Kidney epithelial cell (primary cell): ENCODE measurements around the gene MNT. TPM values are rescaled to one million over a fixed set of nuclear protein-coding genes. Genes with fewer than 3 reads are reported as not detected.

Experiments used
- DNase-seq: peaks from one replicate; pipeline ENCODE4 v3.0.0-alpha.2; 2010; ENCODE audit warnings: low read depth
- H3K27me3 ChIP-seq: 2 replicates; pipeline ENCODE4 v1.6.0; 2011; ENCODE audit warnings: low read length; ENCODE audit not compliant: control insufficient read depth, insufficient read depth
- H3K36me3 ChIP-seq: 2 replicates; pipeline ENCODE4 v1.5.1; 2011; ENCODE audit warnings: low read length; ENCODE audit not compliant: control insufficient read depth, insufficient read depth
- H3K4me3 ChIP-seq: 2 replicates; pipeline ENCODE4 v1.5.1; 2011; ENCODE audit warnings: low read depth, mild to moderate bottlenecking, control low read depth, low read length
- total RNA-seq: library from RNA; depleted of rRNA; stranded (reverse); fragments of >200 nt; gene quantifications from 2 replicates; pipeline ENCODE4 v1.2.3, GENCODE V29; 2015
- TF ChIP-seq, protein P1 (sequence below): IDR thresholded peaks from 2 replicates; pipeline ENCODE4 v1.5.1; 2011; ENCODE audit warnings: mild to moderate bottlenecking, moderate library complexity, low read length, control low read depth, inconsistent platforms; ENCODE audit not compliant: insufficient read depth, poor library complexity, severe bottlenecking

Gene MNT
- total RNA-seq, 1 donor from 2014 or later, result 8.7 TPM

DNA sequence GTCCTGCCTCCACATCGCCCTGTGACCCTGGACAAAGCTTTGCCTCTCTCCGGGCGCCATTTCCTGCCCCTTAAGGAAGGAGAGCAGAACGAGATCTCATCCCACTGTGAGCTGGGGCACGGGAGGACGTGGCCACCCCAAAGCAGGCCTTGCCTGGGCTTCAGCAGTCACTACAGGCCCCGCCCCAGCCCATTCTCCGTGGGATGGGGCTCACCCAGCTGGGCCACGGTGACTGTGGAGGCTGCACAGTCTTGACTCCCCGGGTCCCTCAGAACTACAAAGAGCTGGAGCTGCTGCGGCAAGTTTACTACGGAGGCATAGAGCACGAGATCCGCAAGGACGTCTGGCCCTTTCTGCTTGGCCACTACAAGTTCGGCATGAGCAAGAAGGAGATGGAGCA is 28.2 kb downstream of the MNT start:
- Histone ChIP-seq H3K4me3 (no peak overlapping the region), H3K27me3 (no peaks in the 10 kb centered on the region), H3K36me3 (no peaks in the 10 kb centered on the region)
- TF ChIP-seq, protein P1, sequence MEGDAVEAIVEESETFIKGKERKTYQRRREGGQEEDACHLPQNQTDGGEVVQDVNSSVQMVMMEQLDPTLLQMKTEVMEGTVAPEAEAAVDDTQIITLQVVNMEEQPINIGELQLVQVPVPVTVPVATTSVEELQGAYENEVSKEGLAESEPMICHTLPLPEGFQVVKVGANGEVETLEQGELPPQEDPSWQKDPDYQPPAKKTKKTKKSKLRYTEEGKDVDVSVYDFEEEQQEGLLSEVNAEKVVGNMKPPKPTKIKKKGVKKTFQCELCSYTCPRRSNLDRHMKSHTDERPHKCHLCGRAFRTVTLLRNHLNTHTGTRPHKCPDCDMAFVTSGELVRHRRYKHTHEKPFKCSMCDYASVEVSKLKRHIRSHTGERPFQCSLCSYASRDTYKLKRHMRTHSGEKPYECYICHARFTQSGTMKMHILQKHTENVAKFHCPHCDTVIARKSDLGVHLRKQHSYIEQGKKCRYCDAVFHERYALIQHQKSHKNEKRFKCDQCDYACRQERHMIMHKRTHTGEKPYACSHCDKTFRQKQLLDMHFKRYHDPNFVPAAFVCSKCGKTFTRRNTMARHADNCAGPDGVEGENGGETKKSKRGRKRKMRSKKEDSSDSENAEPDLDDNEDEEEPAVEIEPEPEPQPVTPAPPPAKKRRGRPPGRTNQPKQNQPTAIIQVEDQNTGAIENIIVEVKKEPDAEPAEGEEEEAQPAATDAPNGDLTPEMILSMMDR, result no peak
- DNase-seq, result no peak

DNA sequence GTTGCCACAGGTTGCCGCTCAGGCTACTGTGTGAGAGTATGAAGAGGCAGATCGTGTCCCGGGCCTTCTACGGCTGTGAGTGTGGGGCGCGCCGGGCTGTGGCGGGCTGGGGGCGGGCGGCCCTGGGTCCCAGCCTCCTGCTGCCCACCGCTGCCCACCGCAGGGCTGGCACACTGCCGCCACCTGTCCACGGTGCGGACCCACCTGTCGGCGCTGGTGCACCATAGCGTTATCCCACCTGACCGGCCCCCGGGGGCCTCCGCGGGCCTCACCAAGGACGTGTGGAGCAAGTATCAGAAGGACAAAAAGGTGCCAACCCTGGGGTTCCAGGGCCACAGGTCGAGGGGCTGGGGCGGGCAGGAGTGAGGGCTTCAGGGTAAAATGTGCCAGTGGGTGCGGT is 28.7 kb downstream of the MNT start:
- no peak overlapping the region for H3K4me3 ChIP-seq
- no peak for DNase-seq
- no peaks in the 10 kb centered on the region for H3K36me3 ChIP-seq
- TF ChIP-seq, protein P1, result no peak
- H3K27me3 ChIP-seq, result no peaks in the 10 kb centered on the region

GRCh38 chr17:2371183-2372130 is 29.4 kb downstream of the MNT start:
- Histone ChIP-seq H3K4me3 (no peak overlapping the region), H3K27me3 (no peaks in the 10 kb centered on the region), H3K36me3 (no peaks in the 10 kb centered on the region)
- no peak for DNase-seq
- TF ChIP-seq, protein P1, result no peak

DNA sequence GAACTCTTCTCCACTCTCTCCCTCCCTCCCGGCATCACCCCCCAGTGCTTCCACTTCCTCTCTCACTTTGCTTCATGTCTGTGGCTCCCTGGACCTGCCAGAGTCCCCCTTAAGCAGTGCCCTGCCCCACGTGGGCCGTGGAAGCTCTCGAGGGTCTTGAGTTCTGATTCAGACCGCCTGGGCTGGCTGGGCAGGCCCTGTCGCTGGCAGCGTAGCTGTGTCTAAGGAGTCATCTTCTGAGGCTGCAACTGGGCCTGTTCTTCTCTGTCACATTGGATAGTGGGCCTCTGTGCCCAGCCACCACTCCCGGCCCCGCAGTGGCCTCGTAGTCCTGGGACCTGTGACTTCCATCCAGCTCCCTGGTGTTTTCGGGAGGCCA is 30.7 kb downstream of the MNT start:
- Histone ChIP-seq H3K4me3 (no peak overlapping the region), H3K27me3 (no peaks in the 10 kb centered on the region), H3K36me3 (no peaks in the 10 kb centered on the region)
- no peak for DNase-seq
- TF ChIP-seq, protein P1, result no peak

DNA sequence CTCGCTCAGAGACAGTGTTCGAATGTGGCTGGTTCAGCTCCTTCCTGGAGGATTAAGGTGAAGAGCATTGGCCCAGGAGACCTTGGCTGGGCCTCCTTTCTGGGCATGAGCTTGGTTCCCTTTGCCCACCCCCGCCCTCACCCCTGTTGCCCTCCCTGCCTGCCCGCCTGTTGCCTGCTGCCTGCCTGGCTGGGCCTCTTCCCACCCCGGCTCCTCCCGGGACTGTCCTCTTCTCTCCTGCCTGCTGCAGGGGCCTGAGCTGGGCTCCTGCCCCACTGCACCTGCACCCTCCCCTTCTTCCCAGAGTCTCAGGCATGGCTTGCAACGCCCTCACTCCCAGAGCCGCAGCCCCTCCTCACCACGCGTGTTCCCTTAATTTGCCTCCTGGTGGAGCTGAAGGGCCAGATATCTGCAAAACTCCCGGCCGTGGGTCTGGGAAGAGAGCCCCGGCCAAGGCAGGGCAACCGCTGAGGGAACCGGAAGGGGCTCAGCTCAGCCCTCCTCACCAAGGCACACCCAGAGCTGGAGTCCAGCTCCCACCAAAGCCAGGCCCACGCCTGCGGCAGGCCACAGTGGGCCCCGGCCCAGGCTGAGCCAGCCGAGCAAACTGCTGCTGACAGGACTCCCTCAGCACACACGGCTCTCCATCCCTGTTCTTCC is 31.2 kb downstream of the MNT start:
- Histone ChIP-seq H3K27me3 (no peaks in the 10 kb centered on the region), H3K4me3 (no peak overlapping the region), H3K36me3 (no peaks in the 10 kb centered on the region)
- TF ChIP-seq, protein P1, result peak; percentile 6
- DNase-seq, result no peak

GRCh38 chr17:2369039-2369438 is 31.8 kb downstream of the MNT start:
- H3K27me3 ChIP-seq, result no peaks in the 10 kb centered on the region
- TF ChIP-seq, protein P1, result no peak

More at GRCh38 chr17:2369039-2369438, 31.8 kb downstream of the MNT start:
- no peak for DNase-seq
- Histone ChIP-seq H3K4me3 (no peak overlapping the region), H3K36me3 (no peaks in the 10 kb centered on the region)
